Progenitor cell of endocrine pancreas (in vitro differentiated cells): ENCODE measurements around the gene TCP1. TPM values are rescaled to one million over a fixed set of nuclear protein-coding genes. Genes with fewer than 3 reads are reported as not detected.

Source experiments
- DNase-seq: peaks from one replicate; pipeline ENCODE4 v3.0.0; 2021; ENCODE audit warnings: low spot score; ENCODE audit not compliant: unreplicated experiment
- H3K27ac Mint-ChIP-seq: 2 replicates; pipeline ENCODE4 v1.8.0; 2021; ENCODE audit warnings: mild to moderate bottlenecking, moderate library complexity, mixed read lengths
- H3K27me3 Mint-ChIP-seq: 2 replicates; pipeline ENCODE4 v1.8.0; 2021; ENCODE audit warnings: mixed read lengths
- H3K36me3 Mint-ChIP-seq: 2 replicates; pipeline ENCODE4 v1.8.0; 2022; ENCODE audit warnings: mixed read lengths; ENCODE audit not compliant: insufficient read depth
- H3K4me1 Mint-ChIP-seq: 2 replicates; pipeline ENCODE4 v1.8.0; 2021; ENCODE audit warnings: low read depth, mixed read lengths
- H3K4me3 Mint-ChIP-seq: 2 replicates; pipeline ENCODE4 v1.8.0; 2021; ENCODE audit warnings: low read depth, mild to moderate bottlenecking, moderate library complexity, mixed read lengths
- H3K9me3 Mint-ChIP-seq: 2 replicates; pipeline ENCODE4 v1.8.0; 2021; ENCODE audit warnings: low read depth, mixed read lengths
- total RNA-seq: library from RNA; stranded (reverse); gene quantifications from 2 replicates; pipeline ENCODE4 v1.2.1, GENCODE V29; 2021
- TF ChIP-seq, protein P1 (sequence below): fragments of 200-600 bp; sonication (generic); IDR thresholded peaks from one replicate; pipeline ENCODE4 v1.5.0; 2021; ENCODE audit warnings: antibody characterized with exemption, mild to moderate bottlenecking; ENCODE audit not compliant: unreplicated experiment

TCP1 gene
- total RNA-seq, 1 donor from 2014 or later: 218 TPM

DNA sequence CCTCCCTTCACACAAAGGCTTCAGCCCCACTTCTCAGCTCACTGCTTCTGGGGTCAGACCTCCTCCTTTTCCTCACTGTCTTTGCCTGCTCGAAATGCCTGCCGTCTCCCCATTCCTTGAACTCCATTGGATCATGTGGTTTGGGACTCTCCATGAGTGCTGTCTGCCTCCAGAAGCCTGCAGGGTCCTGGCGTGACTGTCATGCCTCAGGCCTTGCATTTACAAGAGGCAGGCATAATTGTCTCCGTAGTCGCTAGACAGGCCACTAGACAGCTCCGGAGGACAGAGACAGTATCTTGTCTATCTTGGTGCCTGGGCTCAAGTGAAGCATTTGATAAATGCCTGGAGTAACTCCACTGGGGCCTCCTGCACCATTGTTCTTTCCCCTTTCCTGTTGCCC, 26.0 kb upstream of the TCP1 start:
- H3K9me3 Mint-ChIP-seq: no peaks in the 10 kb centered on the region
- no peak overlapping the region for H3K27ac Mint-ChIP-seq
- H3K36me3 Mint-ChIP-seq: no peaks in the 10 kb centered on the region
- TF ChIP-seq, protein P1, sequence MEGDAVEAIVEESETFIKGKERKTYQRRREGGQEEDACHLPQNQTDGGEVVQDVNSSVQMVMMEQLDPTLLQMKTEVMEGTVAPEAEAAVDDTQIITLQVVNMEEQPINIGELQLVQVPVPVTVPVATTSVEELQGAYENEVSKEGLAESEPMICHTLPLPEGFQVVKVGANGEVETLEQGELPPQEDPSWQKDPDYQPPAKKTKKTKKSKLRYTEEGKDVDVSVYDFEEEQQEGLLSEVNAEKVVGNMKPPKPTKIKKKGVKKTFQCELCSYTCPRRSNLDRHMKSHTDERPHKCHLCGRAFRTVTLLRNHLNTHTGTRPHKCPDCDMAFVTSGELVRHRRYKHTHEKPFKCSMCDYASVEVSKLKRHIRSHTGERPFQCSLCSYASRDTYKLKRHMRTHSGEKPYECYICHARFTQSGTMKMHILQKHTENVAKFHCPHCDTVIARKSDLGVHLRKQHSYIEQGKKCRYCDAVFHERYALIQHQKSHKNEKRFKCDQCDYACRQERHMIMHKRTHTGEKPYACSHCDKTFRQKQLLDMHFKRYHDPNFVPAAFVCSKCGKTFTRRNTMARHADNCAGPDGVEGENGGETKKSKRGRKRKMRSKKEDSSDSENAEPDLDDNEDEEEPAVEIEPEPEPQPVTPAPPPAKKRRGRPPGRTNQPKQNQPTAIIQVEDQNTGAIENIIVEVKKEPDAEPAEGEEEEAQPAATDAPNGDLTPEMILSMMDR: no peak
- H3K27me3 Mint-ChIP-seq: peaks cover 41% of the 10 kb centered on the region
- no peak for DNase-seq
- H3K4me1 Mint-ChIP-seq: no peaks in the 10 kb centered on the region
- no peak overlapping the region for H3K4me3 Mint-ChIP-seq

DNA sequence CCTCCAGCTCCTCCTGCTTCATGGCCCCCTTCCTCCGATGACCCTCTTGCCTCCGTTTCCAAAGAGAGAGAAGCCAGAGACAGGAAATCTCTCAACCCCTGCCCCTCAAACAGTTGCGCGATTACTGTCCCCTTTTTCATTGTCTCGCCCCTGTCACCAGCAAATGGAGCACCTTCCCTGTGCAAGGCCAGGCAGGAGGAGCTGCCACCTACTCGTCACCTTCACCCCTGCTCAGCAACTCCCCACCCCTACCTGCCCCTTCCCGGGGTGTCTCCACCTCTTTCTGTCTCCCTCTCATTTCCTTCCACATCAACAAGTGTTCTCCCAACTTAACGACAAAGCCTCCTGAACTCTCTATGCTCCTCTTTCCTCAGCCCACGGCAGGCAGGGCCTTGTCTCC, 24.4 kb upstream of the TCP1 start:
- Mint-ChIP-seq H3K4me3 (no peak overlapping the region), H3K9me3 (no peaks in the 10 kb centered on the region), H3K27me3 (peaks cover 27% of the 10 kb centered on the region), H3K27ac (no peak overlapping the region), H3K4me1 (peaks cover 2% of the 10 kb centered on the region), H3K36me3 (no peaks in the 10 kb centered on the region)
- DNase-seq: no peak
- TF ChIP-seq, protein P1: no peak

- no peak overlapping the region for H3K4me3 Mint-ChIP-seq
- H3K9me3 Mint-ChIP-seq: no peaks in the 10 kb centered on the region
- DNase-seq: no peak
- TF ChIP-seq, protein P1: no peak
- peaks cover 15% of the 10 kb centered on the region for H3K27me3 Mint-ChIP-seq
- H3K4me1 Mint-ChIP-seq: peaks cover 11% of the 10 kb centered on the region
- no peak overlapping the region for H3K27ac Mint-ChIP-seq
- no peaks in the 10 kb centered on the region for H3K36me3 Mint-ChIP-seq
Observed at GRCh38 chr6:159809149-159809548, 19.7 kb upstream of the TCP1 start.

GRCh38 chr6:159808647-159809046, 19.2 kb upstream of the TCP1 start:
- Mint-ChIP-seq H3K4me3 (no peak overlapping the region), H3K27ac (no peak overlapping the region), H3K36me3 (no peaks in the 10 kb centered on the region), H3K27me3 (peaks cover 11% of the 10 kb centered on the region), H3K9me3 (no peaks in the 10 kb centered on the region), H3K4me1 (peaks cover 11% of the 10 kb centered on the region)
- DNase-seq: no peak
- TF ChIP-seq, protein P1: no peak

- Mint-ChIP-seq H3K27me3 (peaks cover 11% of the 10 kb centered on the region), H3K9me3 (no peaks in the 10 kb centered on the region), H3K4me3 (no peak overlapping the region), H3K4me1 (peaks cover 11% of the 10 kb centered on the region), H3K36me3 (no peaks in the 10 kb centered on the region), H3K27ac (no peak overlapping the region)
- no peak for DNase-seq
- TF ChIP-seq, protein P1: no peak
Observed at GRCh38 chr6:159807150-159807858, 17.9 kb upstream of the TCP1 start.
